ENCODE measurements around the gene SLC25A22.

Gene SLC25A22

GRCh38 chr11:742571-743201 is 55.4 kb downstream of the SLC25A22 start:
- DNase-seq = no peak

DNA sequence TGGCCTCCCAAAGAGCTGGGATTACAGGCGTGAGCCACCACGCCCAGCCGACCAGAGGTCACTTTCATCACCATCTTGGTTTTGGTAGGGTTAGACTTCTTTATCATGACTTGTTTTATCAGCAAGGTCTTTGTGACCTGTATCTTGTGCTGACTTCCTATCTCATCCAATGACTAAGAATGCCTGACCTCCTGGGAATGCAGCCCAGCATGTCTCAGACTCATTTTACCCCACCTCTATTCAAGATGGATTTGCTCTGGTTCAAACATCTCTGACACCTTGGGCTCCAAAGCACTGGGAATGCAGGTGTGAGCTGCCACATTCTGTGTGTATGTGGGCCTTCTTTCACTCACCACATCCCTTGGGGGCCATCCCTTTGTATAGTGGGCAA is 55.9 kb downstream of the SLC25A22 start:
- DNase-seq = no peak

All from NCI-H1436 (cell line).